Limb (tissue), 2 donors: ENCODE measurements around the gene CEACAM21.

Source experiments
- DNase-seq, 2 donors: peaks; one replicate each; pipeline ENCODE4 v3.0.0-alpha.2; 2016; ENCODE audit errors: extremely low spot score in 2 of 2

Gene CEACAM21

GRCh38 chr19:41575998-41576397 is at the start of gene CEACAM21:
CEACAM21 (plus strand) TSS chr19:41576166; CDS start chr19:41576275, 109 bp downstream.
- no peak for DNase-seq

DNA sequence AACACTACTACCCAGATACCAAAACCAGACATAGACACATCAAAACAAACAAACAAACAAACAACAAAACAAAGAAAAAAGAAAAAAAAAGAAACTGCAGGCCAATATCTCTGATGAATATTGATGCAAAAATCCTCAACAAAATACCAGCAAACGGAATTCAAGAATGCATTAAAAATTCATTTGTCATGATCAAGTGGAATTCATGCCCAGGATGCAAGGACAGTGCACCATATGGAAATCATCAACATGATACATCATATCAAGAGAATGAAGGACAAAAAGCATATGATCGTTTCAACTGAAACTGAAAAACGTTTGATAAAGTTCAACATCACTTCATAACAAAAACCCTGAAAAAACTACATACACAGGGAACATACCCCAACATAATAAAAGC is 48.9 kb upstream of the CEACAM21 start:
- DNase-seq: no peak

GRCh38 chr19:41528106-41528505 is 47.9 kb upstream of the CEACAM21 start:
- no peak for DNase-seq

- DNase-seq: no peak
Observed at GRCh38 chr19:41529484-41530183, 46.3 kb upstream of the CEACAM21 start.

DNA sequence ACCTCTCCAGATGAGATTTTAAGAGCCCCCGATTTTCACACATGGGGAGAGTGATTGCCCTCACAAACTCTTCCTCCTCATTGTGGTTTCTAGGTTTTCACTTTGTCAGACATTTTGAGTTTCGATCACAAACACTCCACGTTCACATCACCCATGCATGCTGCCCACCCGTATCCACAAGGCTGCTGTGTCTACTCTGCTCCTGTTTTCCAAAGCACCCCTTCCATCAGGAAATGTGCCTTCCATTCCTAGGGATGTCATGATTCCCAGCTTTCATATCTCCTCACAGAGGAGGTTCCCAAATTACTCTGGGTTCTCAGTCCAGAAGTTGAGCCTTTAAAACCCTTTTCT is 45.8 kb upstream of the CEACAM21 start:
- DNase-seq: no peak

GRCh38 chr19:41530761-41531301 is 45.1 kb upstream of the CEACAM21 start:
- DNase-seq: no peak

DNA sequence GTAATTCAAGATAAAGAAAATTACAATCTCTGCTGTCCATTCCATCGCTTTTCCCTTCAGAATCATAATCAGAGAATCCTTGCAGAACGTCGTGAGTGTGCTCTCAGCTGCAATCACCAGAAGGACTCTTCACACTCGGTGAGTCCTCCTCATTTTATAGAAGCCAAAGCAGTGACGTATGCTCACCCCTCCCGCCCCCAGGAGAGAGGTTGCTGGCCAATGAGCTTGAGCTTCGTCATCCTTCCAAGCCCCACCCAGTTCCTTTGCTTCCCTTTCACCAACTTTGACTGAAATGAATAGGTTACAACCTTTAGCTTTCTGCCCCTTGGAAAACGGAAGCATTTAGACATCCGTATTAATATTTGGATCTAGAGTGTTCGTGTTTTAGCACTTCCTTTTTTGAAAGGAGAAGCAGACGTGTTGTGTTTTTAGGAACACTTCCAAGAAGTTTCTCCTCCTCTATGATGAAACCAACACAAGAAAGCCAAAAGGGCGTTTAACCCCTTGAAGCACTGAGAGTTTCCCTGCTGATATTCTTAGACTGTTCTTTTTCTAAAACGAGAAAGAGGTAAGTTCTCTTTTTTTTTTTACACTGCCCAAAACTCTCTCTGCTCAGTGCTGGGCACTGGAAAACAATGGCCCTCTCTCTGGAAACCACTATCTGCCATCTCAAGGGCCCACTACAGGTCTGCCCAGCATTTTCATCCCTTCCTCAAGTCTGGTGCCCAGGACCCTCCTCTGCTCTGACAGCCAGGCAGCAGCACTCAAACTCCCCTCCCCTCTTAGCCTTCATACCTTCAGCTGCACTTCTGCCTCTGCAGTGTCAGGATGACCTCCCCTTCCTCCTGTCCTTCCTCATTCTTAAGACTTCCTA is 44.3 kb upstream of the CEACAM21 start:
- peak in 1 of 2 donors; percentile 11 for DNase-seq

- no peak for DNase-seq
Observed at GRCh38 chr19:41532526-41532925, 43.4 kb upstream of the CEACAM21 start.

DNA sequence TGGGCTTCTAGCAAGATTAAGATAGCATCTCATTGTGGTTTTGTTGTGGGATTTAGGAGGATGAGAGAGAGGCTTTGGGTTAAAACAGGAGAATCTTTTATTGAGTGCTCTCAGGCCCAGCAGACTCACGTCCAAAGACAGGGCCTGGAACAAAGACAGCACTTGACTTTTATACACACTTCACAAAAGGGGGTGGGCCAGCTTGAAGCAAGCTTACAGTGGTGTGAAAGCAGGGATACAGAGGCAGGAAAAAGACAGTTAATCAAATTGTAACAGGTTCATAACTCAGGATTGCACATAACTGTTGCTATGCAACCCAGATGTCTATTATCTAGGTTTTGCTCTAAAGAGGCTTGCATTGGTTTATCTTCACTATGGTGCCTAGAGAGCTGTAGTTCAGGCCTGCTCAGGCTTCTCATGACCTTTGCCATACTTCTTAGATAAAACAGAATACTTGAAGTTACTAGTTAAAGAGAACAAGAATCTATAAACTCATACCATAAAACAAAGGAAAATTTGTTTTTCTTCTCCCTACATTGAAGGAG is 42.2 kb upstream of the CEACAM21 start:
- no peak for DNase-seq

DNA sequence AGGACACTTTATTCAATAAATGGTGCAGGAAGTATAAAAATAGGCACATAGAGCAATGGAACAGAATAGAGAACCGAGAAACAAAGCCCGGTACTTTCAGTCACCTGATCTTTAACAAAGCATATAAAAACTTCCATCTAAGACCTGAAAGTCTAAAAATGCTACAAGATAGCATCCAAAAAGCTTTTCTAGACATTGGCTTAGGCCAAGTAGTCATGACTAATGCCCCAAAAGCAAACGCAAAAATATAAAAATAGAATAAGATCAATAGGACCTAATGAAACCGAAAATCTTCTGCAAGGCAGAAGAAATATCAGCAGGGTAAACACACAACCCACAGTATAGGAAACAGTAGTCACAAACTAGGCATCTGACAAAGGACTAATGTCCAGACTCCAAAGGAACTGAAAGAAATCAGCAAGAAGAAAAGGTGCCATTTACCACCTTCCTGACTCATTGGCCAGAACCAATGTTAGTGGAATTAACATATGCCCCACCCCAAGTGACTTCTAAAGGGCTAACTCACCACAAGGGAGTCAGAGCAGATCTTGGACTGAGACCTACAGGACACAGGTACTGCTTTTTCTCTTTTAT is 40.8 kb upstream of the CEACAM21 start:
- DNase-seq: no peak

DNA sequence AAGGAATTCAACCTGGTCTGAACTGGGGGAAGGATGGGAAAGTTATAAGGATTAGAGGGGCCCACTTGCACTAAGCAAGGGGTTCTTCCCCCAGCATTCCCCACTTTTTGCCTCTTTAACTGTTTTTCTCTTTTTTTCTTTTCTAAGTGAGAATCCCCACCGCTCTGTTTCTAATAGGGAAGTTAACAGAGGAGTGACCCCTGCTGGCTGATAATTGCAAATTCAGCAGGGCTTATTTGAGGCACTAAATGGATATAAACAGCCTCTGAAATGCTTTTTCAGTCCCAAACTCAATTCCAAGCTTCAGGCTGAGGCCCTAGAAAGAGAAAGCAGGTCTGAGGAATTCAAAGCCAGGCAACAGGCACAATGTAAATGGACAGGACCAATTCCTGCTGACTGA is 38.2 kb upstream of the CEACAM21 start:
- DNase-seq: no peak

GRCh38 chr19:41540041-41540695 is 35.8 kb upstream of the CEACAM21 start:
- no peak for DNase-seq

DNA sequence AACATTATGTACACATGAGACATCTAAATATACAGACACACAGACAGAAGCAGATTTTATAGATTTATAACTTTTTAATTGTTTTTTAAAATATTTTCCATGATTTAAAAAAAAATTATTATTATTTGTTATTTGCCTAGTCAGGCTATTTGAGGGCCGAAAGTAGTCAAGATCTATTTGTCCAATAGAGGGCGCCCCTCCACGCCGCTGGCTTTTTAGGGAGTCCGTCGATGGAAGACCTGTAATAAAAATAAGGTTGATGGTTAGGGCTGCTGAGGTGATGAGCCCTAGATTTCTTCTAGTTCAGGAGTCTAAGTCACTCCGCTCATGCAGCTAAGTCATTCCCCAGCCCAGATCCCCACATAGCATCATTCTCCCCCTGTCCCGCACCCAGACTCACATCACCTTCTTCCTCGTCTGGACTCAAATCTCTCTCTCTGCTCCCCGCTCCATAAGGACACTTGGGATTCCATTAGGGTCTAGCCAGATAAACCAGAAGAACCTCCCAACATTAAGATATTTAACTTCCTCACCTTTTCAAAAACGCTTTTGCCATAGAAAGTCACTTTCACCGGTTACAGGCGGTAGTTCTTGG is 33.9 kb upstream of the CEACAM21 start:
- DNase-seq: no peak

DNA sequence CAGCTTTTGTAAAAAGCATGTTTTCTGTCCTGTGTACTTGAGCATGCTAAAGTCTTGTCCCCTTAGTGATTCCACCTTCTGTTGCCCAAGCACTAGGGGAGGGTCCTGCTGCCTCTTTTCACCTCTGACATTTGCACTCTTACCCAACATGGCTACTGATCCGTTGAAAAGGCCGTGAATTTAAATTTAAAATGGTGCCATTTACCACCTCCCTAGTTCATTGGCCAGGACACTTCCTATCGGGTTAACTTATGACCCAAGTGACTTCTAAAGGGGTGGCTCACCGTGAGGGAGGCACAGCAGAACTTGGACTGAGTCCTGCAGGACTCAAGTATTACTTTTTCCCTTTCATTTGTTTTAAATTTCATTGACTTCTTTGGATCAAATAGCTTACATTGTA is 33.3 kb upstream of the CEACAM21 start:
- no peak for DNase-seq

DNA sequence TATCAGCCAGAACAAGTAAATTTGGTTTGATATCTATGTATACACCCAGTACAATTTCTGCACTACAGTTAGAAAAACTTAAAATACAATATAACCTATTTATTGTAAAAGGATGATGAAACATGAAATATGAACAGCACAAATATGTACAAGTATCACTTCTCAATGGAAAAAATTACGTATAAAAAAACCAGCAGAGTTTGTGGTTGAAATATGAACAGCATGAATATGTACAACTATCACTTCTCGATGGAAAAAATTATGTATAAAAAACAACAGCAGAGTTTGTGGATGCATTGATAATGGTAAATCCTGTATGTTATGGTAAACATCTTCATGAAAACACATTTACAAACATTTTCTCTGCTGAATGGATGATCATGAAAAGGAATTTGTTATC is 32.4 kb upstream of the CEACAM21 start:
- DNase-seq: no peak

DNA sequence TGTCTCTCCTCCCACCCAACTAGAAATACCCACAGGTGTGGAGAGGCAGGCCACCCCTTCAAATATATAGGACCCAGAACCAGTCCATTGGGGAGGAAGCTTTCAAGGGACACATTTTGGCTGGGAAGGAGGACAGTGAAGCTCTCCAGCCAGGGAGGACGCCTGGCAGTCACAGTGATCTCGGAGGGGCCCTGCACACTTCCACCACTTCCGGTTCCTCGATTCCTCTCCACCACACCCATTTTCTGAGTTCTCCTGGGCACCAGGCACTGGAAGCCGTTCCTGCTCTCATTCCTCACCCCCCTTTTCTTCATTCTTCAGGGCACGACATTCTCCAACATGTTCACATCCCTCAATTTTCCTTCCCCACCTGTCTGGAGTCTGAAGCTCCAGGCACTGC is 30.4 kb upstream of the CEACAM21 start:
- no peak for DNase-seq

GRCh38 chr19:41546386-41546789 is 29.6 kb upstream of the CEACAM21 start:
- no peak for DNase-seq

- DNase-seq: no peak
Observed at GRCh38 chr19:41546961-41547360, 29.0 kb upstream of the CEACAM21 start.

- DNase-seq: no peak
Observed at GRCh38 chr19:41547569-41547968, 28.4 kb upstream of the CEACAM21 start.

DNA sequence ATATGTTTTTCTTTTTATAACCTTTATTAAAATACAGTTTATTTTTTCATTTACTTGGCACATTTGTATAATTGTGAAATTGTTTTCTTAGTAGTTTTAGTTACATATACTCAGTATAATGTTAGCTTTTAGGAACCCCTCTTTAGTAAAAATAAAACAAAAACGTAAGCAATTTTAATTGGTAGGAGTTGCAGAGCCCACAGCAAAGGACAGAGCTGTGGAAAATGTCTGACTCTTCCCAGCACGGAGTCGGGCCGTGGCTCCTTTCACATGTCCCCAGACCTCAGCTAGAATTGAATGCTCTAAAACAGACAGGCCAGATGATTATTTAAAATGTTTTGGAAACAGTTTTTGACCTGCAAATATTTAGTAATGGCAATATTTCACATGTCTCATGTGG is 27.9 kb upstream of the CEACAM21 start:
- no peak for DNase-seq
